Stimulated activated CD8-positive, alpha-beta memory T cell treated with anti-CD3 and anti-CD28 coated beads, Interleukin-15, amount 100 ng/mL, for 48 hours (primary cell): ENCODE measurements around the gene INVS.

ENCODE experiments used
- DNase-seq, 2 donors: peaks; one replicate each; pipeline ENCODE4 v3.0.0-alpha.2; 2020; ENCODE audit warnings: low read depth in 2 of 2

INVS gene

DNA sequence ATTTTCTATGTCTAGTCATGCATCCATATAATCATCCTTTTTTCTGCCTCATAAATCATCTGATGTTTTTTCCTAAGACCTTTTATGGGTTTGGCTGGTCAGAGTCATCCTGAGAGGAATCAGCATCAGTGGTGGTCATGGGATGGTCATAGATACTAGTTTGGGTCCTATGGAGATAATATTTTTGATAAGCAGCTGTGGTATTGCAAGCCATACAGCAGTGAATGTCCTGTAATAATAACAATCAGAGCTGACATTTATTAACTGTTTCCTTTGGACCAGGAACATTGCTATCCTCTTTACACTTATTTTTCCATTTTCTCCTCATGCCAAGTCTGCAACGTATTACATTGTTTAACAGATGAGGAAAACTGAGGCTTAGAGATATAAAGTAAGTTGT is 170.6 kb downstream of the INVS start:
- no peak for DNase-seq

DNA sequence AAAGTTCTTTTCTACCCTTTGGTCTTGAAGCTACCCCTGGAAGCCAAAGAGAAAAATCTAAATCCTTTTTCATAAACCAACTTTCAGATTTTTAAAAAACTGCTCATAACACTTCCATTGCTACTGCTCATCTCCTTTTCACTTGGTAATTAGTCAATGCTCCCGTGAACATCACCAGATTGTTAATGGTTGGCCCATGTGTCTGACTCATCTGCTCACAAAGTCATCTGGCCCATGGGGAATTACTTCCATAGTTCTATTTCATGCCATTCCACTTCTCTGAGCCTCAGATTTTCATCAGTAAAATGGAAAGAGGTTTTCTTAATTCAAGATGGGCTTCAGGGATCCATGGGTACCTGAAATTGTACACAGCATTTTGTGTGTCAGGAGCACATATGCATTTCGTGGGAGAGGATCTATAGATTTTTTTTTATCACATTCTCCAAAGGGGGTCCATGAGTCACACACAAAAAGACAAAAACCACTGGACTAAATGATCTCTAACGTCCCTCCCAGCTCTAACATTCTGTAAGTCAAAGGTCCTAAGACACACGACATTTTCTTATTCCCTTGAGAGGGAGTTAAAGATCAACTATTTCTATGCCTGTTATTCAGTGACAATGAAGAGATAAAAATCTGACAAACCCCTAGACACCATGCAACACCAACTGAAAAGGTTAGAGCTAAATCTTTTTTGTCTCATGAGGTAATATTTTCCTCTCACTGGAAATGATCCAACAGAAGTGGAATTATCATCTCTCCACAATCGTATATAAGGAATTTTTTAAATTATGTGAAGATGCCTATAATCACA is 178.3 kb downstream of the INVS start:
- no peak for DNase-seq

DNA sequence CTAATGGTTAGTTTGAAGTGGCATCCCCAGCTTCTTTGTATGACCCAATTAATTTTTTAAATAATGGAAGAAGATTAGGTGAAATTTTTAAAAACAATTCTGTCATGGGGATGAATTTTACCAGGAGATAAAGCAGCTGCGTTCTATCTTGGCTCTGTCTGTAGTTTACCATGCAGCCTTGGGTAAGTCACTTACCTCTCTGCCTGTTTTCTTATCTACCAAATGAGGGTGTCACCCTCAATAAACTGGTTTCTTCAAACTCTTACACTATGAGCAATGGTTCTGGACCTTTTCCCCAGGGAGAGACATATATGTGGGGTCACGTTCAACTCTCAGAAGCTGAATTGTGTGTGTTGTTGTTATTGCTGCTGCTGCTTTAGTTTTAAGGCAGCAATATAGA is 182.0 kb downstream of the INVS start:
- DNase-seq = no peak

DNA sequence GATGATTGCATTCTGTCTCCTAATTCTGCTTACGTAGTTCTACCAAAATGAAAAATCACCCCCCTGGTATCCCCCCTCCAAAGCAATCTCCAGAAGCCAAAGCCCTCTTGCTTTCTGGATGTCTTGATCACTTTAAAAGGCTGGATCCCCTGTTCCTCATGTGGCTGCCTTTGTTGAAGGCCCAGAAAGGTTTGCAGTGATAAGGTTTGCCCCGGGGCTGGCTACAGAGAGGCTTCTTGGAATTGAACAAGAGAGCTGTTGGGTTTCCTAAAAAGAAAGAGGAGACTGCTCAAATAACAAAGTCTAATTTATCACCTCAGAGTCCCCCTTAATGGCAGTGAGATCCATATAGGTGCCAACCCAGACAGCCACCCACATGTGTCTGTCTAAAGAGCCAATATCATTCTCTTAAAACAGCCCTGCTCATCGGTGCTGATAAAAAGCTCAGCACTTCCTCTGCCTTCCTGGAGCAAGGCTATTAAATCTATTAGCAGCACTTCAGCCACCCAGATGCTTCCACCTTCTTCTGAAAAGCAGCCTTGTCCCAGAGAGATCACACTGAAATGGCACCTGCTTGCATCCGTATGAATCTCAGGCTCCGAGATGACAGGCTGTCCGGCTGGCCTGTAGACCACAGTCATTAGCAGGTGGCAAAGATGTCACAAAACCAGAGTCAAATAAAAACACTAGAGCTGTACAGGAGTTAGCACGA is 182.8 kb downstream of the INVS start:
- no peak for DNase-seq

DNA sequence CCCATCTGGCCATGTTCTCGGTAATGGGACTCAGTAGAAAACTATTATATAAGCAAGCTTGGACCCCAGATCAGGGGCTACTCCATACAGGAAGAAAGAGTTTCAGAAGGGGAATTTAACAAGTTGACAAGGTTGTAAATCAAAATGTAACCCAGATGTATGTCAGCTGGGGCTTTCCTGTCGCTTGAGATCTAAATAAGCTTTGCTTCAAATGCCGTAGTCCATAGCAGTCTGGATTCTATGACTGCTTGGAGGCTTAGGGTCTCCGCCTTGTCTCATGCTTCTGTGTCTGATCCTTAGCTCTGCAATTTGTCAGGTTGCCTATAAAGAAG is 183.3 kb downstream of the INVS start:
- DNase-seq = no peak

DNA sequence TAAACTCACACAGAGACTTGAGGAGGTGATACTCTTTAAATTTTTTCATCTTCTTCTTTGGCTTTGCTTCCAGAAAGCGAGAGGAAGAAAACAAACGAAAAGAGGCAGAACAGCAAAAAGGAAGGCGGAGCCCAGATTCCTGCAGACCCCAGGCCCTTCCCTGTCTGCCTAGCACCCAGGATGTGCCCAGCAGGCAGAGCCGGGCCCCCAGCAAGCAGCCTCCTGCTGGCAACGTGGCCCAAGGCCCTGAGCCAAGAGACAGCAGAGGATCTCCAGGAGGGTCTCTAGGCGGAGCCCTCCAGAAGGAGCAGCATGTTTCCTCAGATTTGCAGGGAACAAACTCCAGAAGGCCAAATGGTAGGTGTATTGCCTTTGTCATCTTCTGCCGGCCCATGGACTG is 185.2 kb downstream of the INVS start:
- DNase-seq = no peak

DNA sequence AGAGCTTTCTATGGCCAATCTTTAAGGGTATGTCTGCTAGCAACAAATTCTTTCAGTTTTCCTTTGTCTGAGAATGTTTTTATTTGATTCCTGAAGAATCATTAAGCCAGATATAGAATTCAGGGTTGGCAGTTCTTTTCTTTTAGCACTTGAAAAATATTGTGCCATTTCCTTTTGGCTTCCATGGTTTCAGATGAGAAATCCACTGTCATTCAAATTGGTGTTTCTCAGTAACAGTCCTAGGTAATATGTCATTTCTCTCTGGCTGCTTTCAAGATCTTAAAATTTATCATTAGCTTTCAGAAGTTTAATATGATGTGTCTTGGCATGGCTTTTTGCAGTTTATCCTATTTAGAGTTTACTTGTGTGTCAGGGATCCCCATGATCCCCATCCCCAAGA is 186.0 kb downstream of the INVS start:
- DNase-seq = no peak

DNA sequence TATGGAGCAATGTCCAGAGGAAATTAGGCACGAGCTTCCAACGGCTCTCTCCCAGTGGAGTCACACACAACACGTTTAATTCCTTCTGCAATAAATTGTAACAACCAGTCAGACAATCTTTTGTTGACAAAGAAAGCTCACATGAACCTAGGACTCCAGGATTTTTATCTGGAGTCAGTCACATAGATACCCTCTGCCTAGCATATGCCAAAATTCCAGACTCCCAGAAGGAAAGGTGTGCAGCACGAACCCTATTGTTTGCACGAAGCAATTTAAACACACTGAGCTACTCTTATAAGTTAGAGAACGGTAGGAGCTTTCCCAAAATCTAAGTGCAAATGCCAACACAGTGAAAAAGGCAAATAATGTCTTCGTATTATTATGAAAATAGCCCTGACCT is 186.6 kb downstream of the INVS start:
- no peak for DNase-seq

DNA sequence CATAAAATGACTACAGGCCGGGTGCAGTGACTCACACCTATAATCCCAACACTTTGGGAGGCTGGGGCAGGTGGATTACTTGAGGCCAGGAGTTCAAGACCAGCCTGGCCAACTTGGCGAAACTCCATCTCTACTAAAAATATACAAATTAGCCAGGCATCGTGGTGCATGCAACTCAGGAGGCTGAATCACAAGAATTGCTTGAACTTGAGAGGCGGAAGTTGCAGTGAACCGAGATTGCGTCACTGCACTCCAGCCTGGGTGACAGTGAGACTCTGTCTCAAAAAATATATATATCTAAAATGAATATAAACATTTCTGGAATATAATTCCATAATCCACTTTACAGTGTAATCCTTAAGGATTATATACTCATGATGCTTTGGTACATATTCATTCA is 187.2 kb downstream of the INVS start:
- DNase-seq = no peak

DNA sequence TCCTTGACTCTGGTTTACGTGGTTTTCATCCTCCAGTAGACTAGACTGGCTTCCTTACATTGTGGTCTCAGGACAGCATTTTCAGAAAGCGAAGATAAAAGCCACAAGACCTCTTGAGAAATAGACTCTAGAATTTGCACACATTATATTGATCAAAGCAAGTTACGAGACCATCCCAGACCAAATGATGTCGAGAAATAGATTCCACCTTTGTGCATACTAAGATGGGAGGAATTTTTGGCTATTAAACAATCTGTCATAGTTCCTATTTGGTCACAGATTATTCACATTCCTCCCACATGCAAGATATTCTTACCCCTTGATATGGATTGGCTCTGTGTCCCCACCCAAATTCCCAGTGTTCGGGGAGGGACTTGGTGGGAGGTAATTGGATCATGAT is 188.1 kb downstream of the INVS start:
- no peak for DNase-seq

DNA sequence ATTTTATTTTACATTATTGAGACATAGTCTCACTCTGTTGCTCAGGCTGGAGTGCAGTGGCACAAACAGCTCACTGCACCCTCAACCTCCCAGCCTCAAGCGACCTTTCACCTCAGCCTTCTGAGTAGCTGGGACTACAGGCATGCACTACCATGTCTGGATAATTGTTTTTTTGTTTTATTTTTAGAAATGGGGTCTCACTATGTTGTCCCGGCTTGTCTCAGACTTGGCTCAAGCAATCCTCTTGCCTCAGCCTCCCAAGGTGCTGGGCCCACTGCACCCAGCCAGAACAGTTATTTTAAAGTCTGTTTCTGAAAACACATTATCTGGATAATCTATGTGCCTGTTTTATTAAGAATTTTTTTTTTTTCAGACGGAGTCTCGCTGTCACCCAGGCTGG is 191.7 kb downstream of the INVS start:
- DNase-seq = no peak

DNA sequence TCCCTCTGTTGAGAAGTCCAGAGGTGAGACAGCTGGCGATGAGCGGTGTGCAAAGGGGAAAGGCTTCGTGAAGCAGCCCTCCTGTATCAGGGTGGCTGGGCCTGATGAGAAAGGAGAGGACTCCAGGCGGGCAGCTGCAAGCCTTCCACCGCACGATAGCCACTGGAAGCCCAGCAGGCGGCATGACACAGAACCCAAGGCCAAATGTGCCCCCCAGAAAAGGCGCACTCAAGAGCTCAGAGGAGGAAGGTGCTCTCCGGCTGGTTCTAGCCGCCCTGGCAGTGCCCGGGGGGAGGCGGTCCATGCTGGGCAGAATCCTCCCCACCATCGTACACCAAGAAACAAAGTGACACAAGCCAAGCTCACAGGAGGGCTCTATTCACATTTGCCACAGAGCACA is 193.4 kb downstream of the INVS start:
- no peak for DNase-seq

DNA sequence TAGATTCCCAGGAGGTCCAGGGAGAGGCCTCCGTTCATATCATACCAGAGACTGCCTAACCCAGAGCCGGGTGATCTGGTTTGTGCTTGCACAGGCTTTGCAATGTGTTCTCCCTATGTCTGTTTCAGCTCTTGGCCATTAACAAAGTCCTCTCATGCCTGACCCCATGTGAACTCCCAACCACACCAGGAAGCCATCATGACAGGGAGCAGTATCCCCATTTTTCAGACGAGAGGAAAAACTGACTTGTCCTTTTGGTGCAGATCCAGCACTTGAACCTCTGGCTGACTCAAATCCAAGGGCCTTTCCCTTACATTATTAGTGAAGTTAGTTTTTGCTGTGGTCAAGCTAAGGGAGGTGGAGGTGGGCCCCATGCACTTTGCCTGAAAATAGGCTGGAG is 195.3 kb downstream of the INVS start:
- DNase-seq = no peak

DNA sequence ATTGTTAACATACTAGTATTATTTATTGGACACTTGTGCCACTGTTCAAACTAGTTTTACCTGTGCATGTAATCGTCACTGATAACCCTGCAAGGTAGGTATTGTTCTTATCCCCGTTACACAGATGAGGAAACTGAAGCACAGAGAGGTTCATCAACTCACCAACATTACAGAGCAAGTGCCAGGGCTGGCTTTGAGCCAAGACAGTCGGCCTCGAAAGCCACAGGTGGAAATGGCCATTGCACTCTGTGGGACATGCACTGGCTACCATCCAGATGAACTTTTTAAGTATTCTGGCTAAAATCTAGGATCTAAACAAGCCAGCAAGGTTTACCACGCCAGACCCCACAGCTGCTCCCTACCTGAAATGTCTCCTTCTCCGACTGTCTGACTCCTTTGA is 195.8 kb downstream of the INVS start:
- no peak for DNase-seq

DNA sequence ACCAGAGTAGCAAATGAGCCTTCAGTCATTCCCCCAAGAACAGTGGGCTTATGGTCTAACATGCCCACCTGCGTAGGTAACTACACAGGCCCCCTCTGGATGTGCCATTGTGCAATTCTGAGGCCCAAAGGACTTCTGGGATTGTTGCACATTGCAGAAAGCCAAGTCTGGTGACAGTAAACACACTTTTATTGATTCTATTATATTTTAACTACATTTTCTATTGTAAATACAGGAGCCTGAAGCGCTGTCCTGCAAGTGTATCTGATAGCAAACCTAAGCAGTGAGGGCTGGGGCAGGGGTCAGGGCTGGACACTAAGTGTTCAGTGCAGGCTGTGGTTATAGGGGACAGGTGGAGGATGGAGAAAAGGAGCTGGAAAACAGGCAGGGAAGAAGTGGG is 196.2 kb downstream of the INVS start:
- no peak for DNase-seq

DNA sequence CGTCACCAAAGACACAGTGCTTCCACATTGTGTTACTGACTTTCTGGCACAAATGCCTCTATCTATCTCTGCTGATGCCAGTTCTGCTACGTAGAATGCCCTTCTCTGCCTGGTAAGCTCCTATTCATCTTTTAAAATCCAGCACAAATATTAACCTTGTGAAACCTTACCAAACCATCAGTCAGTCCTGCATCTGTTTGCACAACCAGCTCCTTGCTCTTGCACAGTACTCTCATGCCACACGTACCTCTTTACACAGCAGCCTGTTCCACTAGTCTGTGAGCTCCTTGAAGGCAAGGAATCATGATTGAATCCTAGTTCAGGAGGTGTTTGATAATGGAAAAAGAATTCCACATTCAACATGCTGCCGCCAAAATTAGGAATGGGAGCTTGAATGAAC is 197.4 kb downstream of the INVS start:
- DNase-seq = no peak

DNA sequence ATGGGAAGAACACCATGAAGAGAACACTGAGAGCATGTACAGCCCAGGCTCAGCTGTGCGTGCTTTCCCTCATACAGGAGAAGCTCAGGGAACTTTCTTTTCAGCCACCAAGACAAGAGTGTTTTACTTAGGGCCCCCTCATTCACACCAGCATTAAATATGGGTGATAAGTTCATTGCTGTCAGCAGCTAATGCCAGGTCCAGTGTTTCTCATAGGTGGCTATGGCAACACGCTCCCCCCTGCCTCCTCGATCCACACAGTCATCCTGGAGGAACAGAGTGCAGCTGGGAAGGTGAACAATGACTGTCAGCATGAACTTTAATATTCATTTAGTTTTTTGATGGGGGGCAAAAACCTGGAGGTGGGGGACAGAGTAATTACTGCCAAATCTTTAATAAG is 199.3 kb downstream of the INVS start:
- DNase-seq = no peak

DNA sequence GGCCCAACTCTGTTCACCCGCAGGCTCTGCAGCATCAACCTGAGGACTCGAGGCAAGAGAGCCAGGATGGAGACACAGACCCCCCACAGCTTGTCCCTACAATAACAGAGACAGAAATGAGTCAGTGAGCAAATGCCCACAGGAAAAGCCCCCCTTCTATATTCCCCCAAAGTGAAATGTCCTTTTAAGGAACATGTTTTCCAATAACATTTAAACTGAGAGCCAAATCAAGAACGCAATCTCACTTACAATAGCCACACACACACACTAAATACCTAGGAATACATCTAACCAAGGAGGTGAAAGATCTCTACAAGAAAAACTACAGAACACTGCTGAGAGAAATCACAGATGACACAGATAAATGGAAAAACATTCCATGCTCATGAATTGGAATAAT is 204.7 kb downstream of the INVS start:
- no peak for DNase-seq

DNA sequence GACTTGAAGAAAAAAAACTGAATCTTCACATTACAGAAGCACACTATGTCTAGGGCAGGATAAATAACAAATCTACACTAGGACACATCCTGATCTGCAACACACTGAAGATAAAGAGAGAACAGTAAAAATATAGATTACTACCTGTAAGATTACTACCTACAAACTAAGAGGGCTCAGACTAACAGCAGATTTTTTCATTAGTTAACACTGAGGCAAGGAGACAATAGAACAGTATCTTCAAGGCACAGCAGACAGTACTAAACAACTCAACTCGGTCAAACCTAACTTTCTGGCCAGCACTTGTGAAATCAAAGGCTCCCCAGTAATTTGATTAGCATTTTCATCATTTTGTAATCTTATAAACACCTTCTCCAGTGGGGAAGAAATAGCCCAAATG is 207.2 kb downstream of the INVS start:
- DNase-seq = no peak

DNA sequence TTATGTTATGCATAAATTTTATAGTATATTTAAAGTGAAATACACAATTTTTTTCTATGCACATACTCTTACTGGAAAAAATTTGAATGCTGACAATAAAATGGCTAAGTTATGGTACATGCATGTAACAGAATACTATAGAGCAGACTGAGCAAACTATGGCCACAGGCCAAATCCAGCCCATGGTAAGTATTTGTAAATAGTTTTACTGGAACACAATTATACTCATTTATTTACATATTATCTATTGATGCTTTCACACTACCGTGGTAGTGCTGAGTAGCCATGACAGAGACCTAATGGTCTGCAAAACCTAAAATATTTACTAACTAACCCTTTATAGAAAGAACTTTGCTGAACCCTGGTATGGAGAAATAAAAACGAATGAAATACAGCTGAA is 208.0 kb downstream of the INVS start:
- no peak for DNase-seq

DNA sequence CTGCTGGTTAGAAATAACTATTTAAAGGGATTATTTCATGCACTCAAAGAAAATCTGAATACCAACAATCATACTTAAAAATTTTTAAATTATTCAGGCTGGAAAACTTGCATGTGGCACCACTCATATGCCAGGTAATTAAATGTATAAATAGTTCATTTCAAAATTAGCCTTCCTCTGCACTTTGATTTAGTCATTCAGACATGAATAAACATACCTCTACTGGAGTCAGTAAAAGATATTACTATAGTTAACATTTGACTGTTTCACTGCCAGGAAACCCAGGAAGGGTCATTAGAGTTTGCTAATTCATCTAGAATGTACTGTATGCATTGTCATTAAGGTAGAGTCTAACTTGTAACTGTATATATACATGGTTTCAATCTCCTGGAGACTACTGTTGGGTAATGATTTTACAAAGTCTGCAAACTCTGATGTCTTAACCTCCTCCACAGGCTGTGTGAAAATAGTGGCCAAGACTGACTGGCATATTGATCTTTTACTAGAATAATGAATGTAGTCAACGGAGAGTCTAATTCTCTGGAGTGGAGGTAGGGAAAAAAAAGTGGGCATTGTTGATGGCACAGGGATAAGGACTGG is 210.0 kb downstream of the INVS start:
- no peak for DNase-seq

DNA sequence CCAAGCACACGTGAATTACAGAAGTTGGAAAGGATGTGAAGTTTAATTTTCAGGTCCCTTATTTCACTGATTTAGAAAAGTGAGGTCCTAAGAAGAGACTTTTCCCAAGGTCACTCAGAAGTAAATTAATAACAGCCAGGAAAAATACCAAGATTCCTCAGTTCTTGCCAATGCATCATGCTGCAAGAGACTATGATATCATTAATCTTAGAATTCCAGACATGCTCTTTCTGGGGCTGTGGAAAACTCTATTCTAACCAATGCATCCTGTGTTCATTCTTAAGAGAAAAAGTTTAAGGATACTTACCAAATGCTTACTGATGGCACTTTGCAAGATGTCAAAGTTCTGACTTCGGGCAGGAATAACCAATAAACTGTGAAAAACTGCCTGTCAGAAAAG is 210.9 kb downstream of the INVS start:
- no peak for DNase-seq

DNA sequence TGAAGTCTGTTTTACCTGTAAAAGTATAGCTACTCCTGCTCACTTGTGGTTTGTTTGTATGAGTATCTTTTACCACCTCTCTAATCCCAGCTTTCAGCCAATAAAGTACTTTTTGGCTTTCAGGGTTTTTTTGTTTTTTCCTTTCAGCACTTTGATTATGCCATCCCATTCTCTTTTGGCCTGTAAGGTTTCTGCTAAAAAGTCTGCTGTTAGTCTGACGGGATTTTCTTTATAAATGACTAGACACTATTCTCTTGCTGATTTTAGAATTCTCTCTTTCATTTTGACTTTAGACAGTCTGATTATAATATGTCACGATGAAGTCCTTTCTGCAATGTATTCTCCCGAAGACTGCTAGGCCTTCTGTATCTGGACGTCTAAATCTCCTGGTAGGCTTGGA is 216.5 kb downstream of the INVS start:
- DNase-seq = no peak
